WTC11 (cell line): ENCODE results near the gene MGMT.

Source experiments
- ATF1 ChIP-seq: sonication (generic); formaldehyde crosslinking; IDR thresholded peaks from 2 replicates; pipeline ENCODE4 v1.8.1; 2023; ENCODE audit warnings: mild to moderate bottlenecking, moderate library complexity, missing genetic modification reagents
- CREB1 ChIP-seq: sonication (generic); formaldehyde crosslinking; IDR thresholded peaks from 2 replicates; pipeline ENCODE4 v1.8.0; 2023; ENCODE audit warnings: mild to moderate bottlenecking, missing genetic modification reagents
- CREM ChIP-seq: sonication (generic); formaldehyde crosslinking; IDR thresholded peaks from 2 replicates; pipeline ENCODE4 v1.8.1; 2022; ENCODE audit warnings: mild to moderate bottlenecking, missing genetic modification reagents, moderate library complexity
- CTCF ChIP-seq: fragments of 200-600 bp; IDR thresholded peaks from 2 replicates; pipeline ENCODE4 v1.8.0; 2022; ENCODE audit warnings: antibody characterized with exemption
- ETV6 ChIP-seq: sonication (generic); formaldehyde crosslinking; IDR thresholded peaks from 2 replicates; pipeline ENCODE4 v1.8.1; 2022; ENCODE audit warnings: mild to moderate bottlenecking, missing genetic modification reagents
- GRHL2 ChIP-seq: fragments of 250-450 bp; sonication (Bioruptor Pico); IDR thresholded peaks from 2 replicates; pipeline ENCODE4 v1.8.0; 2022; ENCODE audit warnings: mild to moderate bottlenecking, moderate library complexity; ENCODE audit not compliant: insufficient replicate concordance, severe bottlenecking
- USF2 ChIP-seq: sonication (generic); formaldehyde crosslinking; IDR thresholded peaks from 2 replicates; pipeline ENCODE4 v1.8.1; 2023; ENCODE audit warnings: mild to moderate bottlenecking, missing genetic modification reagents, moderate library complexity
- ZNF121 ChIP-seq: sonication (generic); formaldehyde crosslinking; IDR thresholded peaks from 2 replicates; pipeline ENCODE4 v1.8.0; 2023; ENCODE audit warnings: missing genetic modification reagents
- ZNF138 ChIP-seq: sonication (generic); formaldehyde crosslinking; conservative IDR thresholded peaks from 2 replicates; pipeline ENCODE4 v1.8.1; 2022; ENCODE audit warnings: mild to moderate bottlenecking, moderate library complexity, missing genetic modification reagents
- ZNF317 ChIP-seq: sonication (generic); formaldehyde crosslinking; IDR thresholded peaks from 2 replicates; pipeline ENCODE4 v1.8.1; 2023; ENCODE audit warnings: low read depth, mild to moderate bottlenecking, moderate library complexity, missing genetic modification reagents, borderline replicate concordance

- TF ChIP-seq ZNF138 (CRISPR knock-in tag) = no peak
- TF ChIP-seq CTCF = no peak
- TF ChIP-seq GRHL2 = no peak
- no peak for TF ChIP-seq CREM
- TF ChIP-seq ZNF317 (CRISPR knock-in tag) = no peak
- TF ChIP-seq ATF1 (CRISPR knock-in tag) = no peak
- no peak for TF ChIP-seq ZNF121 (CRISPR knock-in tag)
- no peak for TF ChIP-seq ETV6 (CRISPR knock-in tag)
- no peak for TF ChIP-seq CREB1
- no peak for TF ChIP-seq USF2 (CRISPR knock-in tag)
Measured at GRCh38 chr10:129455625-129456024, 11.4 kb upstream of the MGMT start.
